ENCODE data around the gene WDR44.

WDR44 gene

GRCh38 chrX:118396113-118396512 lies 50.2 kb downstream of the WDR44 start:
- no peaks in the 10 kb centered on the region for H3K27me3 ChIP-seq (ENCODE audit: insufficient read depth, poor library complexity, severe bottlenecking)
- no peak for DNase-seq (ENCODE audit: low read depth in 1 of 2, low spot score in 1 of 2)
- TF ChIP-seq POLR2AphosphoS5 (IDR thresholded peaks at IDR 0.05; ENCODE audit: low read depth) (no peak), SPI1 (IDR thresholded peaks at IDR 0.05; ENCODE audit: borderline replicate concordance, low read depth) (no peak), CTCF (IDR thresholded peaks at IDR 0.05; ENCODE audit: insufficient read depth, low read length) (no peak), GABPA (IDR thresholded peaks at IDR 0.05; ENCODE audit: low read depth) (no peak)
- TF ChIP-seq, protein P1, sequence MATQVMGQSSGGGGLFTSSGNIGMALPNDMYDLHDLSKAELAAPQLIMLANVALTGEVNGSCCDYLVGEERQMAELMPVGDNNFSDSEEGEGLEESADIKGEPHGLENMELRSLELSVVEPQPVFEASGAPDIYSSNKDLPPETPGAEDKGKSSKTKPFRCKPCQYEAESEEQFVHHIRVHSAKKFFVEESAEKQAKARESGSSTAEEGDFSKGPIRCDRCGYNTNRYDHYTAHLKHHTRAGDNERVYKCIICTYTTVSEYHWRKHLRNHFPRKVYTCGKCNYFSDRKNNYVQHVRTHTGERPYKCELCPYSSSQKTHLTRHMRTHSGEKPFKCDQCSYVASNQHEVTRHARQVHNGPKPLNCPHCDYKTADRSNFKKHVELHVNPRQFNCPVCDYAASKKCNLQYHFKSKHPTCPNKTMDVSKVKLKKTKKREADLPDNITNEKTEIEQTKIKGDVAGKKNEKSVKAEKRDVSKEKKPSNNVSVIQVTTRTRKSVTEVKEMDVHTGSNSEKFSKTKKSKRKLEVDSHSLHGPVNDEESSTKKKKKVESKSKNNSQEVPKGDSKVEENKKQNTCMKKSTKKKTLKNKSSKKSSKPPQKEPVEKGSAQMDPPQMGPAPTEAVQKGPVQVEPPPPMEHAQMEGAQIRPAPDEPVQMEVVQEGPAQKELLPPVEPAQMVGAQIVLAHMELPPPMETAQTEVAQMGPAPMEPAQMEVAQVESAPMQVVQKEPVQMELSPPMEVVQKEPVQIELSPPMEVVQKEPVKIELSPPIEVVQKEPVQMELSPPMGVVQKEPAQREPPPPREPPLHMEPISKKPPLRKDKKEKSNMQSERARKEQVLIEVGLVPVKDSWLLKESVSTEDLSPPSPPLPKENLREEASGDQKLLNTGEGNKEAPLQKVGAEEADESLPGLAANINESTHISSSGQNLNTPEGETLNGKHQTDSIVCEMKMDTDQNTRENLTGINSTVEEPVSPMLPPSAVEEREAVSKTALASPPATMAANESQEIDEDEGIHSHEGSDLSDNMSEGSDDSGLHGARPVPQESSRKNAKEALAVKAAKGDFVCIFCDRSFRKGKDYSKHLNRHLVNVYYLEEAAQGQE (IDR thresholded peaks at IDR 0.05; ENCODE audit: insufficient replicate concordance, low read depth), result no peak
- H3K27ac ChIP-seq (replicated peaks), result no peak overlapping the region
- no peak overlapping the region for H3K4me3 ChIP-seq (replicated peaks; ENCODE audit: insufficient read depth, low read length)

GRCh38 chrX:118418811-118419251 lies 72.9 kb downstream of the WDR44 start:
- DNase-seq (ENCODE audit: low read depth in 1 of 2, low spot score in 1 of 2), result no peak
- H3K4me3 ChIP-seq (replicated peaks; ENCODE audit: insufficient read depth, low read length), result no peak overlapping the region
- no peak overlapping the region for H3K27ac ChIP-seq (replicated peaks)
- no peaks in the 10 kb centered on the region for H3K27me3 ChIP-seq (ENCODE audit: insufficient read depth, poor library complexity, severe bottlenecking)
- TF ChIP-seq SPI1 (IDR thresholded peaks at IDR 0.05; ENCODE audit: borderline replicate concordance, low read depth) (no peak), POLR2AphosphoS5 (IDR thresholded peaks at IDR 0.05; ENCODE audit: low read depth) (no peak), CTCF (IDR thresholded peaks at IDR 0.05; ENCODE audit: insufficient read depth, low read length) (no peak), GABPA (IDR thresholded peaks at IDR 0.05; ENCODE audit: low read depth) (no peak)
- TF ChIP-seq, protein P1 (IDR thresholded peaks at IDR 0.05; ENCODE audit: insufficient replicate concordance, low read depth), result no peak

GRCh38 chrX:118420462-118420861 lies 74.6 kb downstream of the WDR44 start:
- TF ChIP-seq POLR2AphosphoS5 (IDR thresholded peaks at IDR 0.05; ENCODE audit: low read depth), result no peak
- no peak for TF ChIP-seq SPI1 (IDR thresholded peaks at IDR 0.05; ENCODE audit: borderline replicate concordance, low read depth)
- TF ChIP-seq CTCF (IDR thresholded peaks at IDR 0.05; ENCODE audit: insufficient read depth, low read length), result no peak
- TF ChIP-seq, protein P1 (IDR thresholded peaks at IDR 0.05; ENCODE audit: insufficient replicate concordance, low read depth), result no peak
- TF ChIP-seq GABPA (IDR thresholded peaks at IDR 0.05; ENCODE audit: low read depth), result no peak
- no peak overlapping the region for H3K27ac ChIP-seq (replicated peaks)
- no peaks in the 10 kb centered on the region for H3K27me3 ChIP-seq (ENCODE audit: insufficient read depth, poor library complexity, severe bottlenecking)
- no peak overlapping the region for H3K4me3 ChIP-seq (replicated peaks; ENCODE audit: insufficient read depth, low read length)
- no peak for DNase-seq (ENCODE audit: low read depth in 1 of 2, low spot score in 1 of 2)
